HG03354 (cell line): ENCODE measurements around the gene STK39.
"Not testable (repeated sequence)": the region's sequence is repeated elsewhere in the genome, so short reads cannot be mapped to it uniquely, and the experiment has no call there.

Source experiments
- ATAC-seq: cut with Tn5 transposase; IDR thresholded peaks from one replicate; pipeline ENCODE4 v1.9.1; 2021; ENCODE audit warnings: mild to moderate bottlenecking; ENCODE audit not compliant: unreplicated experiment, poor library complexity, severe bottlenecking

The STK39 gene

DNA sequence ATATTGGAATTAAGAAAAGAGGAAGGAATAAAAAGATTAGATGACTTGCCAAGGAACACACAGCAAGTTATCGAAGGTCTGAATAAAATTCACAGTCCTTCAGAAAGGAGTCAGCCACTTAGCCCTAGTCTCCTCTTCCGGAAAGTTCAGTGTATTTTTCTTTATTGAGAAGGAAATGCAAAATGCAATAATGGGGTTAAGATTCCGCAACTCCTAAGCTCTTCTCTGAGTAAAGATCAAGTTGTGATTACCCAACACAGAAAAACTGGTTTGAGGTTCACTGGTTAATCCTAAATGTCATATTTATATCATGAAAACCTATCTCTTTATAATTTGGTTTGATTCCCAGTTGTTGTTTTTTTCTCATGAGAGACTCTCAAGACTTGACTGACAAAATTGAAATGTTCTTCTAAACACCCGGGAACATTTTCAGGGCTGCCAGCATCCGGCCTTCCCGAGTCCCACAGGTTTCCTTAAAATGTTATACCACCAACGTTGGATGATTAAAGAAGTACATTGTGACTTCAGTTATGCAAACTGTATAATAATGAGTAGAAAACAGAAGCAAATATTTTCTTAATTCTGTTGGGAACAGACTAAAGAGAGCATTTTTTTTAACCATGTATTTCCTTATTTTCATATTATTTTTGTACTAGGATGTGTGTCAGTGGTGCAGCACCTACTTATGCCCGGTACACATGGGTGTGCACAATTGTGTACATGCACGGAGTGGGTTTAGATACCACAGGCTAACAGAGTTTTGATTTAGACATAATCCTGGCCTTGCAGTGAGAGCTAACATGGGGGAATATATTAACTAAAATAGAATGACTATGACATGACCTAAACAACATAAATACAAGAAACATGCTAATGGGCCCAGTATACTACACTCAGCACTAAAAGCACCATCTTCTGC, 100.2 kb downstream of the STK39 start:
- no peak for ATAC-seq

DNA sequence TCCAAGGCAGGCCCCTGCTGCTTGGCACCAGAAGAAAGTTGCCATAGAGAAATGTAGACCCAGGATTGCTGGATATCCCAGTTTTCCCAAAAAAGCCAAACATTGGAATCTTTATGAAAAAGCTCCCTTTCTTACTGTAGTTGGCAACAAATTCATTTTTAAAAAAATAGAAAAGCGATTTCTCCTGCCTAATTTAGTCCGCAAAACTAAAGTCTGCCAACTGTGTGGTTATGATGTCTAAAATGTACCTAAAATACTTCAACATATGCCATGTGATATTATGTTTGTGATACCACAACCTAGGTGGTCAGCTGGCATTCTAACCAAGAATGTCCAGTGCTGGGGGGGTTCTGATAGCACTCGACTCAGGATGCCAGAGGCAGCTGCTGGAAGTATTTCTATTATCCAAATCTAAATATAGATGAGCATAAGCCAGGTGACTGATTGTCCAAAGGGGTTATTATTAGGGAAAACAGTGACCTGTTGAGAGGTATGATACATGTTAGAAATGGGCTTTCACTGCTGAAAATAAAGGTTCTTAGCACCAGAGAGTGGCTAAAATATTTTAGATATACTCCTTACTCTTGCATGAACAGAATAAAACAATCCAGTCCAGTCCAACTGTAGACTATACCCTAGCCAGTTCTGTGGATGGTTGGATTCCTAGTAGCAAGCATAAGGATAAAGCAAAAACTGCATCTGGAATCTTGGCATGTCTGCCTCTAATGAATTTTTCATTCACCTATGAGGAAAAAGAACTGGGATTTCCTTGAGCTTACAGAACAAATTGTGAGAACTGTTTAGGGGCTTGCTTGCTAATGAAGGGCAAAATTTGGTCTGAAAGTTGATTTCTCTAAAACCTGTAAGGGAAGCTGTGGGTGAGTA, 101.7 kb downstream of the STK39 start:
- no peak for ATAC-seq

DNA sequence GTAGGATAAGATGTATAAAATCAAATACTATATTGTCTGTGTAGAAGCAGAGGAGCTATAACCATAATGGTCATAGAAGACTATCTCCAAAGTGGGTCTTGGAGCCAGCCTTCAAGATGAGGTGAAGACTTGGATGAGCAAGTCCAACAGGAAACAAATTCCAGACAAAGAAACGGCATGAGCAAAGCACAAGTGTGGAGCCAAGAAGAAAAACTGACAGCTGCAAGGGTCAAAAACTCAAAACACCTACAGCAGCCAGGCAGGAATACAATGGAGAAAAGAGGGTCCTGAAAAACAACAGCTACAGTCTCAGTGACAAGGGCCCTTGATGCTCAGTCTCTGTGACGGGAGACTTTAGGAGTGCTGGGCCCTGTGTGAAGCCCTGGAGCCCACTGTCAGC, 102.4 kb downstream of the STK39 start:
- ATAC-seq: no peak

DNA sequence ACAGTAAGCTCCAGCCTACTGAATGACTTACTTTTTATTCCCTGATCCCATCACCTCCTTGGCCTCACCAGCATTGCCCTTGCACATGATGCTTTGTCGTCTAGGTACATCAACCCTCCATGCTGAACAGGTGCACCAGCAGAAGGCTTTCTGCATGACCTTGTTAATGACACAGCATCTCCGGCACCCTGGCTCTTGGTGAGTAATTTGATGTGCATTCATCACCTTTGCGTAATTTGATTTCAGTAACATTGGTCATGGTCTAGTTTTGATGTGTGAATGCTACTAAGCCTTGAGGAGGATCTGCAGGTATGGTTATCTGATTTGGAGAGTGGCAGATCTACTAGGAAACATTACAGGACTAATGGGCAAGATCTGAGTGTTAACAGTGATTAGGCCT, 103.6 kb downstream of the STK39 start:
- ATAC-seq: no peak

DNA sequence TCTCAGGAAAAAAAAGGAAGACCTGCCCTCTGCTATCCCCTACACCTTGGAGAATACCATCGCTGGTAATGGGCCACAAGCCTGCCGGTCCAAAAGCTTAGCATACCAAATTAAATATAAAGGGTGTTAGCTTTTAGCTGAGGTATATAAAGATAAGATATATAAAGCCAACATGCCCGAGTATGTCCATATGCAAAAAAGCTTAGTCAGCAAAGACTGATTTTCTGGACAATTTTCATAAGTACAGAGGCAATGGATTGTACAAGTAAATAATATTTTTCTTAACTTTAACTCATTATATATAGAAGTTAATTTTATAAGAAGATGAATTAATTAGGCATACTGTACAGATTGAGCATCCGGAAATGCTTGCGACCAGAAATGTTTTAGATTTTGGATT, 106.5 kb downstream of the STK39 start:
- ATAC-seq: no peak

DNA sequence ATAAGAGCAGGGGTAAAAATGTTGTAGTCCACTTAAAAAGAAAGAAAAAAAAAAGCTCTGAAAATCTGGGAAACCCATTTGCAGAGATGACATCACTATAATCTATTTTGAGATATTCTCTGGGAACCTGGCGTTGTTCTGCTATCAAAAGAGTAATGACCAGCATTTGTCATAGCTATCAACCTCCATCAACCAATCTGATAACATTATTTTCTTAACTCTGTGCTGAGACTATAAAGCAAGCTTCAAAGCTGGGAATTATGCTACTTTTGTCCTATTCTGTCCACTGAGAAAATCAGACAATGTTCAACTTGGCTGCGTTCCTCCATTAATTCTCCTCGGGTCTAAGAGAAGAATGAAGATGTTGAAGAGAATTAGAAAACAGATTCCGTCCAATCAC, 107.5 kb downstream of the STK39 start:
- ATAC-seq: no peak

DNA sequence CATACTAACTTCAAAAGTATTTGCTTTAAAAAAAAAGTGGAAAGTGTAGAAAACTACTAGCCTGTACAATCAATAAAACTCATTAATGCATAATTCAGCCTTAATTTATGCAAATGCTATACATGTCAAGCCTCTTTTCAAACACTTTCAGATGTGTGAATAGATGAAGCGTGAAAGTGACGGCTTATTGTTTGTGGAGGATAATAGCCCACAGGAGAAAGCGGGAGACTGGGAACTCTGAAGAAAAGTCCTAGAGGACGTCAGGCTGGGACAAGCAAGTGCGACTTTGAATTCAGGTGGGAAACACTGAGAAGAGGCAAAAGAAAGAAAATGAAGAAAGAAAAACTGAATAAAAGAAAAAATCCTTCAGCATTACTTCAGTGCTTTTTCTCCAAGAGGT, 108.5 kb downstream of the STK39 start:
- ATAC-seq: no peak

DNA sequence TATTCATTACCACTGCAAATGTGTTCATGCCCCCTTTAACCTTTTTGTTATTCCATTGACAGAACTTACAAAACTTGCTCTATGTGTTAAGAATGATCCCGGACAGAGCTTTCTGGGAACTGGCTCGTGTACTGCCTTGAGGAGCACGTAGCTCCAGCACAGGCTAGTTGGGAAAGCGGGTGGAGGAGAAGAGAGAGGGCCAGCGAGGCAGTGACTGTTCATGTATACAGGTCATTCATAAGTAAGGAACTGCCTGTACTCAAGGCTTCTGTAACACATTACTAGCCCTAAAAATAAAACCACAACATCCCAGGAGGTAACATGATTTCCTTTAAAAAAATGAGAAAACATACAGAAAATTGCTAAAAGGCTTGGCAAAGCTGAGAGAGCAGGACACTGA, 109.0 kb downstream of the STK39 start:
- no peak for ATAC-seq

DNA sequence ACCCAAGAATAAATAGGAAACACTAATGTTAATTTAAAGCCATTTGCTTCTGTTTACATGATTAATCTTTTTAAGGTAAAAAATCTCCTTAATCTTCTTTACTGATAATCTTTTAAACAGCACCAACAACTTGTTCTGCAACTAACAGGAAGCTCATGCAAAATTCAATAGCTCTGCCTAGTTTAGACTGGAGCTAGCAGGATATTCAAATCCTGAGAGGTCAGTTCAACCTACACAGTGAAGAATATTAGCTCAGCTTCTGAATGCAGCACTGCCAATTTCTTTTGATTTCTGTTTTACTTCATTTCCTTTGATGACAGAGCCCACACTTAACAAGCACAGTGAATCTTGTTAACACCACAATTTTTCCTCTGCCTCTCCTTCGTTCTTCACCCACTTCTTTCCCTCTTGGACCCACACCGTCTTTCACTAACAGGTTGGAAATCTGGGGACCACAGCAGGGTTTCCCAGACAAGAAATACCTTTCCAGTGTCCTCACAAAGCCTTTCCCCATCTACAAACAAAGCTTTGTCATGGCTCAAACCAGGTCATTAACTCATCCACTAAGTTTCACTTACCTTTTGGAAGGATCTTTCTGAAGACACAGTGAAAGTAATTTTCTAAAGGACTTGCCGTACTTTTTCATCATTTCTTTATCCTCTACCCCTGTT, 109.8 kb downstream of the STK39 start:
- ATAC-seq: peak; percentile 49

DNA sequence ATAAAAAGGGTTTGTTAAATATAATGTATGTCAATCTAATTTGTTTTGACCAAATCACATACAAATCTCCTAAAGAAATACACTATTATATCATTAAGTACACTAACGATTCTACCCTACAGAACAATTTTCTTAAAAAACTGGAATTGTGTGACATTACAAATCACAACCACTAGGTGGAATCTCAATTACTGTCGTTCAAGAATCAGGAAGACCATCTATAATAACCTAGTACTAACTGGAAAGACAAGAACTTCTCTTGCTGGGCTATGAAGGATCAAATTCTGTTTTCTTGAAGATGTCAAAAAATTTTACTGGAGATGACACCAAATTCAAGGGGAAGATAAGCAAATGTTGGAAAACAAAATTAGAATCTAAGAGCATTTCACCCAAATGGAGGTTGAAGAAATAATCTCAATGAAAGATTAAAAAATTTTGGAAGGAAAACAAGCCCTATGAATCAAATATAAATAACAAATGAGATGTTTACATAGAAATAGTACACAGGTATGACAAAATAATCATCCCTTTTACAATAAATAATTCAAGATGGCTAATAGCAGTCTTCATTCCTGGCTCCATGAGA, 110.9 kb downstream of the STK39 start:
- ATAC-seq: peak; percentile 81

DNA sequence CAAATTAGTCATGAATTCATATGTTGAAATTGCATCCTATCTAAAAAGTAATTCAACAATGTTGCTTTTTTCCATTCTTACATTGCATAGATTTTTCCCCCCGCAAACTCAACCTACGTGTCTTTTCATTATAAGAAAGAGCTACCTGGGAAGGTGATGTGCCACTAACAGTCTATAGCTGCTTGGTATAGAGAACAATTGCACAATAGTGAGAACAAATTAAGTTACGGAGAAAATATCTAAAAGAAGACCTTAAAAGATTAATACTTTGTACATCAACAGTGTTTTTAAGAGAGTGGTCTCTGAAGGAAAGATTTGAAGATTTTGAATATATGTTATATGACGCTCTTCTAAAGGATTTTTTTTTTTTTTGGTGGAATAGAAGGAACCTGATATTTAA, 111.8 kb downstream of the STK39 start:
- ATAC-seq: no peak

DNA sequence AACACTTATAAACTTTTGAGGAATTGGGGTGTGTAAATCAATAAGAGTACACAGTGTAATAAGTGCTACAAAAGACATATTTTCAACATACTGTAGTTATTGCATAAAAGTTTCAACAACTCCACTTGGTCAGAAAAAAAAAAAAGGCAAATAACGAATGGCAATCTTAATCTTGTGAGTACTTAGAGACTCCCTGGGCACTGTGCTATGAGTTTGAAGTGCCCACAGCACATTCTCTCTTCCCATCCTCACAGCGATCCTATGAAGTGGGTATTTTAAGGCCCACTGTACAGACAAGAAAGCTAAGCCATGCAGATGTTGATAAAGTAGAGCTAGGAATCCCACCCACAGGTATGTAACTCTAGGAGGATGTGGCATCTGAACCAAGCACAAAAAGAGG, 112.3 kb downstream of the STK39 start:
- no peak for ATAC-seq

DNA sequence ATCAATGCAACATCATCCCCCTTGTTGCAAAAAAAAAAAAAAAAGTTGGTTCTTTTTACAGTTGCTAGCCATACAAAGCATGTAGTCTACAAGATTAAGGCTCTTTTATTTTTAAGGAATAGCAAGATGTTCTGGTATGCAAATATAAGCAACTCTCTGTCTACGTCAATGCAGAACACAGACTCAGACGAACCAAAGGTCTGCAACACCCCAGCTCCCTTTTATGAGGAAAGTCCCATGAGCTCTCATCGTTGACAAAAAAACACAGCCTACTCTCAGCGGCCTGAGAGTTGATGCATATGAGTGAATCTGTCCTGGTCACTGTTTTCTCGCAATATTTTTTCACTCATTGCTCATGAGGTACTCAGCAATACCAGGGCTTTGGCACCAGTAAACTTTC, 112.9 kb downstream of the STK39 start:
- no peak for ATAC-seq

DNA sequence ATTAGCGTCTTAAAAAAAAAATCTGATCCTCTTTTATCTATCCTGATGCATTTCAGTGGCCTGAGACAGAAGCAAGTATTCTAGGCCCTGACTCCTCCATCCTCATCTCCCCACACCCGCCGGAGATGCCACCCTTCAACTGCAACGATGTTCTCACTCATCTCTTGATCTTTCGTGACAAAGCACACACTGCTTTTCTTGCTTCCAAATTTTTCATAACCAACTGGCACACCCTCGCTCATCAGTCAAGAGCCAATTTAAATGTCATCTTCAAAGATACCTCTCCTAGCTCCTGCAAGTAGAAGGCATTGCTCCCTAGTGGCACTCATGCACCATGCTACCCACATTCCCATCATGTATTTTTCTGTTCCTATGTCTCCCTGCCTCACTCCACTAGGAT, 115.0 kb downstream of the STK39 start:
- ATAC-seq: no peak

DNA sequence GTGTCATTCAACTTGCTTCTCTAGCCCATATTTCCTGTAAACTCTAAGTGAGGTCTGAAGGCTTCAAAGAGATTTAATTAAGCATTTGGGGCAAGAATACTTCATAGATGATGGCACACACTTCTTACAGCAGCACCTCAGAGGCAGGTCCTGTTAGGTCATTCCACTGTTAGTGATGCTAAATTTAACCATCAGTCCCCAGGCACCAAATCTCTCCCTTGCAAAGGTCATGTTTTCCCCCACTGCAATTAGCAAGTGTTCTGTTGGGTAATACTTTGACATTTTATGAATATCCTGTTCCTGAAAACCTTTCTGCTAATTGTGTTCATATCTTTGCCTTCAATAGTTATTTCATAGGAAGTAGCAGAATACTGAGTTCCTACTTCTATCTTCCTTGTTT, 117.0 kb downstream of the STK39 start:
- no peak for ATAC-seq

DNA sequence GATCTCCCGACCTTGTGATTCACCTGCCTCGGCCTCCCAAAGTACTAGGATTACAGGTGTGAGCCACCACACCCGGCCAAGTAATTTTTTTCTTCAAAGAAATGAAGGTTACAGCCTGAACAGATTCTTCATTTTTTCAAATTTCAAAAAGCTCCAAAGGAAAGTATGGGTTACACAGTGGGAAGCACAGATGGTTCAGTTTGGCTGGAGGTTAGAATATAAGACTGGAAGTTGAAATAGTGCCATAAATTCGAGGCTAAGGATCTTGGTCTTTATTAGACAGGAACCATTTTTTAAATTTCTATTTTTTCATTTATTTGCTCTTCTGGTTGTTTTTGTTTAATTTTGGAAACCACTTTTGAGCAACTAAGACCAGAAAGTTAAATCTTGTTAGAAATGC, 120.0 kb downstream of the STK39 start:
- ATAC-seq: no peak

DNA sequence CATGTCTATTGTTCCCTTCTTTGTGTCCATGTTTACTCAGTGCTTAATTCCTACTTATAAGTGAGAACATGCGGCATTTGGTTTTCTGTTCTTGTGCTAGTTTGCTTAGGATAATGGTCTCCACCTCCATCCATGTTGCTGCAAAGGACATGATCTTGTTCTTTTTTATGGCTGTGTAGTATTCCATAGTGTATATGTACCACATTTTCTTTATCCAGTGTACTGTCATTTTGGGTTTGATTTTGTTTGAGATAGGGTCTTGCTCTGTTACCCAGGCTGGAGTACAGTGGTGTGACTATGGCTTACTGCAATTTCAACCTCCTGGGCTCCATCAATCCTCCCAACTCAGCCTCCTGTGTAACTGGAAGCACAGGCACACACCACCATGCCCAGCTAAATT, 125.2 kb downstream of the STK39 start:
- not testable (repeated sequence) for ATAC-seq

DNA sequence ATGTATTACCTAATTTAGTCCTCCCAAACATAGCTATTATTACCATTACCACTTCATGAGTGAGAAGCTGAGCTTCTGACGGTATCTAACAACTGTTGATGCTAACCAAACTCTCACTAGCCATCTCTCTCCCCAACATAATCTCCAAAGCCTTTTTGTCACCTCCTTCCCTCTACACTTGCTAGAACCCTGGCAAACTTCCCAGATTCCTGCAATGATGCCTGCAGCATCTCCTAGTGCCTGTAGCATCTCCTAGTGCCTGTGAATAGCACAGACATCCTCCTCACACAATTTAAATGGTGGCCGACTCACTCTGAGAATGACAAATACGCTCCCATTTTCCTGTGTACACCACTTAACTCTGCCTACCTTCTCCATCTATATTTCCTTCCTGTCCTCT, 126.7 kb downstream of the STK39 start:
- no peak for ATAC-seq

DNA sequence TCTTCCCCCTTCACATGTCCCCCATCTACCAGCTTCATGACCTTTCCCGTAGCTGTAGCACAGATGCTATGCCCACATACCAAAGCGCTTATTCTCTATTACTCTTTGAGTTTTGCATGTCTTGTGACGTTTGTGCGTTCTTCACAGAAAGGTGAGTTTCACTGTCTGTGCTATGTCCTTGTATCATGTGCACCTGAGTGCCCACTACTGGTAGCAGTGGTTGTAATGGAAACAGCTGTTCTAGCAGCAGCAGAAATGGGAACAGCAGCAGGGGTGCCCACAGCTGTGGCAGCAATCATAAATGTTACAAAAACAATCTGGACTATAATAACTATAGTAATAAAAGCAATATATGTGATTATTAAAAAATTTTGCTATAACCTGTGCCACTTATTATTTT, 127.1 kb downstream of the STK39 start:
- ATAC-seq: no peak

DNA sequence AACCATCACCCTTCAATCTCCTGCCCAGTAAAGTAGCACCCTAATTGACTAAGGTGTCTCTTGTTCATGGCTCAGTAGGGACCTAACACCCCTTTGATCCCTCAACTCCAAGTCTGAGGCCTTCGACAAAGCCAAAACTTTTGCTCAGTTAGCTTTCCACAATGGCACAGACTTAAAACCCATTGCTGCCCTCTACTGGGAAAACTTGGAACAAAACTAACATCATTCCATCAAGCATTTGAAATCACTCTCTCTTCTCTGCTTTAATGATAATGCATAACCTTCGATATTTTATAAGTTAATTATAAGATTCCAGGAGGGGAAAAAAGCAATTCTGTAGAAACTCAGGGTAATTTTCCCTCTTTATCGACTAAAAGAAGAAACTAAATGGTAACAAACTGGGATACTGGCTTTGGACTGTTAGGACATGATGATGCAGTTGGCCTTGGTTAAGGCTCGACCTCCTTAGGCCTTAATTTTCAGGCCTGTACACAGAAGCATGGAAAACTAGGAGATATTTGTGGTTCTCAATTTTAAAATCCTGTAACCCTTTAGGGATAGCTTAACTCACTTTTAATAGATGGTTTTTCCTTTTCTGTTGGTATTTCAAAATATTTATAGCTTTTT, 127.8 kb downstream of the STK39 start:
- ATAC-seq: peak; percentile 68
